ENCODE results near the gene BLOC1S1. TPM values are rescaled to one million over a fixed set of nuclear protein-coding genes. Genes with fewer than 3 reads are reported as not detected.
A peak's percentile ranks its signal among the peaks of the same experiment; 100 is the strongest.

BLOC1S1 gene
- total and polyA plus RNA-seq, 9 of the 15 experiments (the other 6 are each of a cell fraction or from before 2014, with no cell fraction given) = 75.2 to 161 (median 98.8) TPM

GRCh38 chr12:55728939-55729818 is 13.3 kb downstream of the BLOC1S1 start, which contains the start of gene CD63 (continued):
- TF ChIP-seq ZNF561 (CRISPR knock-in tag; conservative IDR thresholded peaks at IDR 0.05) = no peak
- TF ChIP-seq, protein P1, sequence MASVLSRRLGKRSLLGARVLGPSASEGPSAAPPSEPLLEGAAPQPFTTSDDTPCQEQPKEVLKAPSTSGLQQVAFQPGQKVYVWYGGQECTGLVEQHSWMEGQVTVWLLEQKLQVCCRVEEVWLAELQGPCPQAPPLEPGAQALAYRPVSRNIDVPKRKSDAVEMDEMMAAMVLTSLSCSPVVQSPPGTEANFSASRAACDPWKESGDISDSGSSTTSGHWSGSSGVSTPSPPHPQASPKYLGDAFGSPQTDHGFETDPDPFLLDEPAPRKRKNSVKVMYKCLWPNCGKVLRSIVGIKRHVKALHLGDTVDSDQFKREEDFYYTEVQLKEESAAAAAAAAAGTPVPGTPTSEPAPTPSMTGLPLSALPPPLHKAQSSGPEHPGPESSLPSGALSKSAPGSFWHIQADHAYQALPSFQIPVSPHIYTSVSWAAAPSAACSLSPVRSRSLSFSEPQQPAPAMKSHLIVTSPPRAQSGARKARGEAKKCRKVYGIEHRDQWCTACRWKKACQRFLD (CRISPR knock-in tag; IDR thresholded peaks at IDR 0.05) = peak; percentile 92
- no peak for TF ChIP-seq ZC3H11A (IDR thresholded peaks at IDR 0.05; ENCODE audit: low read depth, low read length)
- peak; percentile 26 to 56; a peak in 1 of 4 replicates for TF ChIP-seq TBL1XR1 (IDR thresholded peaks at IDR 0.05; ENCODE audit: low read length in 2 of 2)
- no peak for TF ChIP-seq FOXJ3 (CRISPR knock-in tag; IDR thresholded peaks at IDR 0.05)
- peak; percentile 89 for TF ChIP-seq ELF4 (CRISPR knock-in tag; IDR thresholded peaks at IDR 0.05)
- no peak for TF ChIP-seq PRMT5 (CRISPR knock-in tag; IDR thresholded peaks at IDR 0.05)
- TF ChIP-seq HDAC6 (IDR thresholded peaks at IDR 0.05; ENCODE audit: low read depth, low read length) = no peak
- peak; percentile 87 for TF ChIP-seq PBX2 (CRISPR knock-in tag; IDR thresholded peaks at IDR 0.05; ENCODE audit: low read depth)
- TF ChIP-seq PBX2 (tag; conservative IDR thresholded peaks at IDR 0.05; ENCODE audit: low read depth) = peak; percentile 96
- TF ChIP-seq MAFK (IDR thresholded peaks at IDR 0.05; ENCODE audit: low read length) = no peak
- no peak for TF ChIP-seq ZNF696 (CRISPR knock-in tag; conservative IDR thresholded peaks at IDR 0.05)
- peak; percentile 99 for TF ChIP-seq MYC (IDR thresholded peaks at IDR 0.05; ENCODE audit: low read depth, low read length)
- peak; percentile 96 for TF ChIP-seq MYC (CRISPR knock-in tag; IDR thresholded peaks at IDR 0.05; ENCODE audit: borderline replicate concordance, low read depth)
- TF ChIP-seq, protein P2, sequence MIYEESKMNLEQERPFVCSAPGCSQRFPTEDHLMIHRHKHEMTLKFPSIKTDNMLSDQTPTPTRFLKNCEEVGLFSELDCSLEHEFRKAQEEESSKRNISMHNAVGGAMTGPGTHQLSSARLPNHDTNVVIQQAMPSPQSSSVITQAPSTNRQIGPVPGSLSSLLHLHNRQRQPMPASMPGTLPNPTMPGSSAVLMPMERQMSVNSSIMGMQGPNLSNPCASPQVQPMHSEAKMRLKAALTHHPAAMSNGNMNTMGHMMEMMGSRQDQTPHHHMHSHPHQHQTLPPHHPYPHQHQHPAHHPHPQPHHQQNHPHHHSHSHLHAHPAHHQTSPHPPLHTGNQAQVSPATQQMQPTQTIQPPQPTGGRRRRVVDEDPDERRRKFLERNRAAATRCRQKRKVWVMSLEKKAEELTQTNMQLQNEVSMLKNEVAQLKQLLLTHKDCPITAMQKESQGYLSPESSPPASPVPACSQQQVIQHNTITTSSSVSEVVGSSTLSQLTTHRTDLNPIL (CRISPR knock-in tag; IDR thresholded peaks at IDR 0.05) = no peak
- no peak for TF ChIP-seq TCF15 (CRISPR knock-in tag; IDR thresholded peaks at IDR 0.05)
- TF ChIP-seq RBM34 (IDR thresholded peaks at IDR 0.05; ENCODE audit: borderline replicate concordance, insufficient read depth, low read length) = no peak
- TF ChIP-seq, protein P3, sequence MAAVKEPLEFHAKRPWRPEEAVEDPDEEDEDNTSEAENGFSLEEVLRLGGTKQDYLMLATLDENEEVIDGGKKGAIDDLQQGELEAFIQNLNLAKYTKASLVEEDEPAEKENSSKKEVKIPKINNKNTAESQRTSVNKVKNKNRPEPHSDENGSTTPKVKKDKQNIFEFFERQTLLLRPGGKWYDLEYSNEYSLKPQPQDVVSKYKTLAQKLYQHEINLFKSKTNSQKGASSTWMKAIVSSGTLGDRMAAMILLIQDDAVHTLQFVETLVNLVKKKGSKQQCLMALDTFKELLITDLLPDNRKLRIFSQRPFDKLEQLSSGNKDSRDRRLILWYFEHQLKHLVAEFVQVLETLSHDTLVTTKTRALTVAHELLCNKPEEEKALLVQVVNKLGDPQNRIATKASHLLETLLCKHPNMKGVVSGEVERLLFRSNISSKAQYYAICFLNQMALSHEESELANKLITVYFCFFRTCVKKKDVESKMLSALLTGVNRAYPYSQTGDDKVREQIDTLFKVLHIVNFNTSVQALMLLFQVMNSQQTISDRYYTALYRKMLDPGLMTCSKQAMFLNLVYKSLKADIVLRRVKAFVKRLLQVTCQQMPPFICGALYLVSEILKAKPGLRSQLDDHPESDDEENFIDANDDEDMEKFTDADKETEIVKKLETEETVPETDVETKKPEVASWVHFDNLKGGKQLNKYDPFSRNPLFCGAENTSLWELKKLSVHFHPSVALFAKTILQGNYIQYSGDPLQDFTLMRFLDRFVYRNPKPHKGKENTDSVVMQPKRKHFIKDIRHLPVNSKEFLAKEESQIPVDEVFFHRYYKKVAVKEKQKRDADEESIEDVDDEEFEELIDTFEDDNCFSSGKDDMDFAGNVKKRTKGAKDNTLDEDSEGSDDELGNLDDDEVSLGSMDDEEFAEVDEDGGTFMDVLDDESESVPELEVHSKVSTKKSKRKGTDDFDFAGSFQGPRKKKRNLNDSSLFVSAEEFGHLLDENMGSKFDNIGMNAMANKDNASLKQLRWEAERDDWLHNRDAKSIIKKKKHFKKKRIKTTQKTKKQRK (IDR thresholded peaks at IDR 0.05; ENCODE audit: borderline replicate concordance, low read depth, low read length) = no peak
